Measurements from ENCODE around the gene SMG1.

DNA sequence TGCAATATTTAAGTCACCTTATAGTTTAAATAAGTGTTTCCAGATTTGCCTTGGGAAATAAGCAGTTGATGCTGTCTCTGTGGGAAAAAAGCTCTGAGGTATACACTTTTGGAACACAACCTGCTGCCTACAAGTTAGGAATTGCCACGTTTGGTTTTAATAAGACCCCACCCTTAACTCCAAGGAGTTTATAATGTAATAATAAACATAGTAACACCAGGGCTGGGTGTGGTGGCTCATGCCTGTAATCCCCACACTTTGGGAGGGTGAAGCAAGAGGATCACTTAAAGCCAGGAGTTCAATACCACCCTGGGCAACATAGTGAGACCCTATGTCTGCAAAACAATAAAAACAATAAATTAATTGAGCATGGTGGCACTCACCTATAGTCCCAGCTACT lies 15.9 kb upstream of the SMG1 start:
- TF ChIP-seq POLR2AphosphoS5 (IDR thresholded peaks at IDR 0.05) (no peak), POLR2A (IDR thresholded peaks at IDR 0.05; ENCODE audit: low read depth) (no peak)
- TF ChIP-seq, protein P1, sequence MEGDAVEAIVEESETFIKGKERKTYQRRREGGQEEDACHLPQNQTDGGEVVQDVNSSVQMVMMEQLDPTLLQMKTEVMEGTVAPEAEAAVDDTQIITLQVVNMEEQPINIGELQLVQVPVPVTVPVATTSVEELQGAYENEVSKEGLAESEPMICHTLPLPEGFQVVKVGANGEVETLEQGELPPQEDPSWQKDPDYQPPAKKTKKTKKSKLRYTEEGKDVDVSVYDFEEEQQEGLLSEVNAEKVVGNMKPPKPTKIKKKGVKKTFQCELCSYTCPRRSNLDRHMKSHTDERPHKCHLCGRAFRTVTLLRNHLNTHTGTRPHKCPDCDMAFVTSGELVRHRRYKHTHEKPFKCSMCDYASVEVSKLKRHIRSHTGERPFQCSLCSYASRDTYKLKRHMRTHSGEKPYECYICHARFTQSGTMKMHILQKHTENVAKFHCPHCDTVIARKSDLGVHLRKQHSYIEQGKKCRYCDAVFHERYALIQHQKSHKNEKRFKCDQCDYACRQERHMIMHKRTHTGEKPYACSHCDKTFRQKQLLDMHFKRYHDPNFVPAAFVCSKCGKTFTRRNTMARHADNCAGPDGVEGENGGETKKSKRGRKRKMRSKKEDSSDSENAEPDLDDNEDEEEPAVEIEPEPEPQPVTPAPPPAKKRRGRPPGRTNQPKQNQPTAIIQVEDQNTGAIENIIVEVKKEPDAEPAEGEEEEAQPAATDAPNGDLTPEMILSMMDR (IDR thresholded peaks at IDR 0.05) = no peak
